Keratinocyte (primary cell): ENCODE measurements around the gene MAGI3. TPM values are rescaled to one million over a fixed set of nuclear protein-coding genes. Genes with fewer than 3 reads are reported as not detected.

Experiments
- DNase-seq: peaks from one replicate; pipeline ENCODE4 v3.0.0-alpha.2; 2011; ENCODE audit warnings: low read depth, missing footprints, low spot score
- FAIRE-seq: peaks from 2 replicates; lab custom pipeline; 2011; peaks lifted over from hg19 to GRCh38; lab: Jason Lieb, UNC
- H2AFZ ChIP-seq: 2 replicates; pipeline ENCODE4 v1.6.0; 2012; ENCODE audit warnings: low read length, control low read depth, inconsistent platforms; ENCODE audit not compliant: control insufficient read depth
- H3K27ac ChIP-seq: 2 replicates; pipeline ENCODE4 v1.5.1; 2011; ENCODE audit warnings: low read length; ENCODE audit not compliant: control insufficient read depth, insufficient read depth
- H3K27me3 ChIP-seq: 3 replicates; pipeline ENCODE4 v1.6.0; 2011; ENCODE audit warnings: low read length; ENCODE audit not compliant: control insufficient read depth, insufficient read depth; ENCODE audit errors: extremely low read depth
- H3K36me3 ChIP-seq, 2 experiments: 2 replicates in 1 of 2; 3 replicates in 1 of 2; pipeline ENCODE4 v1.5.1; 2011; ENCODE audit warnings: low read length in 2 of 2, mild to moderate bottlenecking in 1 of 2; ENCODE audit not compliant: control insufficient read depth in 2 of 2, insufficient read depth in 2 of 2; ENCODE audit errors: extremely low read depth in 1 of 2
- H3K4me1 ChIP-seq: 3 replicates; pipeline ENCODE4 v1.5.1; 2011; ENCODE audit warnings: low read length; ENCODE audit not compliant: control insufficient read depth, insufficient read depth; ENCODE audit errors: extremely low read depth
- H3K4me2 ChIP-seq: 3 replicates; pipeline ENCODE4 v1.6.0; 2011; ENCODE audit warnings: low read depth, low read length; ENCODE audit not compliant: control insufficient read depth, insufficient read depth; ENCODE audit errors: extremely low read depth
- H3K4me3 ChIP-seq, 3 experiments: fragments of 200-600 bp in 1 of 3; sonication (generic) in 1 of 3; 2 replicates in 2 of 3; 3 replicates in 1 of 3; pipeline ENCODE4 v1.5.1; 2011 to 2016; ENCODE audit warnings: low read length in 3 of 3, mild to moderate bottlenecking in 3 of 3, control low read depth in 2 of 3, inconsistent platforms in 1 of 3, low read depth in 1 of 3, mixed read lengths in 1 of 3, mixed run types in 1 of 3, moderate library complexity in 1 of 3; ENCODE audit not compliant: control insufficient read depth in 2 of 3, insufficient read depth in 2 of 3; ENCODE audit errors: extremely low read depth in 1 of 3
- H3K79me2 ChIP-seq: 2 replicates; pipeline ENCODE4 v1.6.0; 2012; ENCODE audit warnings: low read length; ENCODE audit not compliant: control insufficient read depth, insufficient read depth
- H3K9ac ChIP-seq: 3 replicates; pipeline ENCODE4 v1.6.0; 2011; ENCODE audit warnings: low read length; ENCODE audit not compliant: control insufficient read depth, insufficient read depth; ENCODE audit errors: extremely low read depth
- H3K9me1 ChIP-seq: 3 replicates; pipeline ENCODE4 v1.6.0; 2011; ENCODE audit warnings: low read length; ENCODE audit not compliant: control insufficient read depth, insufficient read depth; ENCODE audit errors: extremely low read depth
- H3K9me3 ChIP-seq: 2 replicates; pipeline ENCODE4 v1.5.1; 2012; ENCODE audit warnings: low read depth, low read length; ENCODE audit not compliant: control insufficient read depth
- H4K20me1 ChIP-seq: 3 replicates; pipeline ENCODE4 v1.6.0; 2011; ENCODE audit warnings: low read length; ENCODE audit not compliant: control insufficient read depth, insufficient read depth; ENCODE audit errors: extremely low read depth
- CTCF ChIP-seq, 3 experiments: IDR thresholded peaks in 1 of 3; conservative IDR thresholded peaks in 1 of 3; optimal IDR thresholded peaks in 1 of 3; 2 replicates in 2 of 3; 3 replicates in 1 of 3; pipeline versions ENCODE3 to v1.5.1; 2011; ENCODE audit warnings: low read length in 3 of 3, mild to moderate bottlenecking in 3 of 3, moderate library complexity in 2 of 3, control low read depth in 1 of 3, inconsistent platforms in 1 of 3; ENCODE audit not compliant: insufficient read depth in 2 of 3; ENCODE audit errors: extremely low read depth in 1 of 3
- EZH2 ChIP-seq: IDR thresholded peaks from one replicate; pipeline ENCODE4 v1.6.1; 2012; ENCODE audit warnings: inconsistent platforms, mild to moderate bottlenecking, low read length, moderate library complexity
- dilution Hi-C: fragments of 300-500 bp; cut with MboI; formaldehyde crosslinking; loops from one replicate; pipeline ENCODE4 v1.7.0; 2020; ENCODE audit warnings: low sequenced_read_pairs; ENCODE audit not compliant: extremely low pct_ligation_motif_present
- polyA plus RNA-seq, 5 experiments: library from polyadenylated mRNA; depleted of rRNA in 3 of 5; stranded (reverse) in 3 of 5; stranded (forward) in 1 of 5; unstranded in 1 of 5; fragments of >200 nt; gene quantifications; 1 replicate in 1 of 5; 2 replicates in 3 of 5; 3 replicates in 1 of 5; pipeline versions ENCODE4 v1.2.1 to v1.2.3, GENCODE V29; 2011 to 2012; ENCODE audit warnings: missing spikeins in 2 of 5, low read depth in 1 of 5, low replicate concordance in 1 of 5

Gene MAGI3
- polyA plus RNA-seq, 1 donor (not counting 4 experiments of a cell fraction or from before 2014, with no cell fraction given): 3.2 TPM

GRCh38 chr1:113551728-113552127, 161.4 kb downstream of the MAGI3 start:
- peak overlapping the region; percentile 33 for H3K27ac ChIP-seq
- H3K9me1 ChIP-seq: no peaks in the 10 kb centered on the region
- FAIRE-seq: no peak
- H3K27me3 ChIP-seq: no peaks in the 10 kb centered on the region
- H3K9ac ChIP-seq: no peak overlapping the region
- no peak overlapping the region for H3K4me3 ChIP-seq
- TF ChIP-seq CTCF (optimal IDR thresholded peaks at IDR 0.05 in 1 of 3, IDR thresholded peaks at IDR 0.05 in 1 of 3, conservative IDR thresholded peaks at IDR 0.05 in 1 of 3; ENCODE audit: extremely low read depth in 1 of 3, insufficient read depth in 2 of 3, low read length in 3 of 3) (no peak), EZH2 (no peak)
- H3K79me2 ChIP-seq: no peaks in the 10 kb centered on the region
- dilution Hi-C loops: no loop called here
- H2AFZ ChIP-seq: peak overlapping the region; percentile 9
- no peak overlapping the region for H3K4me2 ChIP-seq
- no peaks in the 10 kb centered on the region for H3K36me3 ChIP-seq
- H3K9me3 ChIP-seq: no peaks in the 10 kb centered on the region
- H3K4me1 ChIP-seq: peaks cover 3% of the 10 kb centered on the region
- DNase-seq: no peak
- H4K20me1 ChIP-seq: no peaks in the 10 kb centered on the region

- no peak for DNase-seq
- Histone ChIP-seq H3K27ac (peak overlapping the region; percentile 33), H3K36me3 (no peaks in the 10 kb centered on the region), H4K20me1 (no peaks in the 10 kb centered on the region), H3K9ac (no peak overlapping the region), H3K79me2 (no peaks in the 10 kb centered on the region), H3K4me1 (peaks cover 3% of the 10 kb centered on the region), H3K4me3 (no peak overlapping the region), H3K9me3 (no peaks in the 10 kb centered on the region), H3K4me2 (no peak overlapping the region), H3K9me1 (no peaks in the 10 kb centered on the region), H3K27me3 (no peaks in the 10 kb centered on the region), H2AFZ (peak overlapping the region; percentile 9)
- dilution Hi-C loops: no loop called here
- TF ChIP-seq EZH2 (no peak), CTCF (optimal IDR thresholded peaks at IDR 0.05 in 1 of 3, IDR thresholded peaks at IDR 0.05 in 1 of 3, conservative IDR thresholded peaks at IDR 0.05 in 1 of 3; ENCODE audit: extremely low read depth in 1 of 3, insufficient read depth in 2 of 3, low read length in 3 of 3) (no peak)
- FAIRE-seq: no peak
These were observed 161.9 kb downstream of the MAGI3 start for GRCh38 chr1:113552244-113552643.
